DOHH2 (cell line): ENCODE data around the gene ATP8A2.

ENCODE experiments used
- EZH2phosphoT487 ChIP-seq: fragments of 200-600 bp; sonication (generic); IDR thresholded peaks from 2 replicates; pipeline ENCODE4 v1.6.1; 2017; ENCODE audit warnings: borderline replicate concordance, mild to moderate bottlenecking, antibody characterized with exemption, low read length, moderate library complexity, mixed read lengths
- TF ChIP-seq, protein P1 (sequence below): fragments of 200-600 bp; sonication (generic); IDR thresholded peaks from one replicate; pipeline ENCODE4 v1.5.1; 2014; ENCODE audit warnings: antibody characterized with exemption, mild to moderate bottlenecking, low read depth, low read length; ENCODE audit not compliant: poor library complexity, severe bottlenecking

DNA sequence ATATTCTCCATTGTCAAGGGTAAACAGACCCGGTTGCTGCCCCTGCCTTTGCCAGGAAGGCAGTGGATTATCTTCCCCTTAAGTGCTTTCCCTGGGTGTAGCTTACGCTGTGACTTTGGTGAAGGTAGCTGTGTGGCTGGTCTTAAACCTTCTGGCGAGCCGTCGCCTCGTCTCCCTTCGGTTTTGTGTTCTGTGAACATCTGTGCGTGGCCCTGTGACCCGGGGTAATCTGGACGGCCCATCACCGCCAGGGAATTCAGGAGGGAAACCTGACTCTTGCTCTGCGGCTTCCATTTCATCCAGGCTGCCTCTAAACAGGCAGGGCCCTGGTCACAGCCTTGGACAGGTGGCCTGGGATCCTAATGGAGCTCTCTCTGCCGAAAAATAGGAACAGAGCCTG lies 601.3 kb downstream of the ATP8A2 start:
- TF ChIP-seq, protein P1, sequence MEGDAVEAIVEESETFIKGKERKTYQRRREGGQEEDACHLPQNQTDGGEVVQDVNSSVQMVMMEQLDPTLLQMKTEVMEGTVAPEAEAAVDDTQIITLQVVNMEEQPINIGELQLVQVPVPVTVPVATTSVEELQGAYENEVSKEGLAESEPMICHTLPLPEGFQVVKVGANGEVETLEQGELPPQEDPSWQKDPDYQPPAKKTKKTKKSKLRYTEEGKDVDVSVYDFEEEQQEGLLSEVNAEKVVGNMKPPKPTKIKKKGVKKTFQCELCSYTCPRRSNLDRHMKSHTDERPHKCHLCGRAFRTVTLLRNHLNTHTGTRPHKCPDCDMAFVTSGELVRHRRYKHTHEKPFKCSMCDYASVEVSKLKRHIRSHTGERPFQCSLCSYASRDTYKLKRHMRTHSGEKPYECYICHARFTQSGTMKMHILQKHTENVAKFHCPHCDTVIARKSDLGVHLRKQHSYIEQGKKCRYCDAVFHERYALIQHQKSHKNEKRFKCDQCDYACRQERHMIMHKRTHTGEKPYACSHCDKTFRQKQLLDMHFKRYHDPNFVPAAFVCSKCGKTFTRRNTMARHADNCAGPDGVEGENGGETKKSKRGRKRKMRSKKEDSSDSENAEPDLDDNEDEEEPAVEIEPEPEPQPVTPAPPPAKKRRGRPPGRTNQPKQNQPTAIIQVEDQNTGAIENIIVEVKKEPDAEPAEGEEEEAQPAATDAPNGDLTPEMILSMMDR = no peak
- TF ChIP-seq EZH2phosphoT487 = no peak
